ENCODE results near the gene PRXL2C. TPM values are rescaled to one million over a fixed set of nuclear protein-coding genes. Genes with fewer than 3 reads are reported as not detected.

PRXL2C gene
- total and polyA plus RNA-seq, 9 of the 15 experiments (the other 6 are each of a cell fraction or from before 2014, with no cell fraction given): 3.6 to 15.3 (median 10.6) TPM

GRCh38 chr9:96607971-96608370 lies 47.1 kb downstream of the PRXL2C start:
- intact Hi-C loops (cut with micrococcal nuclease) (no loop called here), in situ Hi-C loops (cut with MboI) (no loop called here)
- TF ChIP-seq ZBTB1 (CRISPR knock-in tag; IDR thresholded peaks at IDR 0.05; ENCODE audit: borderline replicate concordance, low read depth) (no peak), RUNX1 (IDR thresholded peaks at IDR 0.05; ENCODE audit: low read depth) (no peak), CHD1 (IDR thresholded peaks at IDR 0.05; ENCODE audit: low read length) (no peak), ZNF584 (CRISPR knock-in tag; IDR thresholded peaks at IDR 0.05; ENCODE audit: low read depth) (no peak), NR2C2 (CRISPR knock-in tag; IDR thresholded peaks at IDR 0.05) (no peak), NR2C2 (tag; IDR thresholded peaks at IDR 0.05) (no peak), ZNF609 (CRISPR knock-in tag; IDR thresholded peaks at IDR 0.05; ENCODE audit: borderline replicate concordance) (no peak), CREB3 (tag; conservative IDR thresholded peaks at IDR 0.05; ENCODE audit: low read depth) (no peak), ATF7 (IDR thresholded peaks at IDR 0.05) (no peak), MLX (CRISPR knock-in tag; conservative IDR thresholded peaks at IDR 0.05) (no peak), SMARCA4 (IDR thresholded peaks at IDR 0.05) (no peak)
- TF ChIP-seq, protein P1, sequence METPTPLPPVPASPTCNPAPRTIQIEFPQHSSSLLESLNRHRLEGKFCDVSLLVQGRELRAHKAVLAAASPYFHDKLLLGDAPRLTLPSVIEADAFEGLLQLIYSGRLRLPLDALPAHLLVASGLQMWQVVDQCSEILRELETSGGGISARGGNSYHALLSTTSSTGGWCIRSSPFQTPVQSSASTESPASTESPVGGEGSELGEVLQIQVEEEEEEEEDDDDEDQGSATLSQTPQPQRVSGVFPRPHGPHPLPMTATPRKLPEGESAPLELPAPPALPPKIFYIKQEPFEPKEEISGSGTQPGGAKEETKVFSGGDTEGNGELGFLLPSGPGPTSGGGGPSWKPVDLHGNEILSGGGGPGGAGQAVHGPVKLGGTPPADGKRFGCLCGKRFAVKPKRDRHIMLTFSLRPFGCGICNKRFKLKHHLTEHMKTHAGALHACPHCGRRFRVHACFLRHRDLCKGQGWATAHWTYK (CRISPR knock-in tag; IDR thresholded peaks at IDR 0.05): no peak

More at GRCh38 chr9:96607971-96608370, 47.1 kb downstream of the PRXL2C start:
- no peaks in the 10 kb centered on the region for H3K9me1 ChIP-seq (ENCODE audit: control insufficient read depth, insufficient read depth, low read length)
- no peak overlapping the region for H3K4me2 ChIP-seq (ENCODE audit: insufficient read depth, low read length)
- H3K4me1 ChIP-seq (replicated peaks in 1 of 2; ENCODE audit: control insufficient read depth in 2 of 2, insufficient read depth in 2 of 2, low read length in 2 of 2): no peaks in the 10 kb centered on the region
- BruUV-seq (replicated peaks): no TSS peak
- no peaks in the 10 kb centered on the region for H3K79me2 ChIP-seq (ENCODE audit: control insufficient read depth, insufficient read depth, low read length)
- H4K20me1 ChIP-seq (replicated peaks; ENCODE audit: control insufficient read depth, insufficient read depth, low read length): peaks cover 4% of the 10 kb centered on the region; the same call in 1 of the 2 replicates
- no peak for DNase-seq (ENCODE audit: extremely low read depth in 1 of 4, low spot score in 3 of 4)
- H2AFZ ChIP-seq (ENCODE audit: low read depth, low read length): no peak overlapping the region
- WGBS (ENCODE audit: insufficient coverage, low coverage, missing lambda C conversion rate): 4% methylated on average over 3 of the region's 3 CpGs
- no peaks in the 10 kb centered on the region; the same call in 1 of the 2 replicates for H3K9me3 ChIP-seq (replicated peaks; ENCODE audit: control insufficient read depth, insufficient read depth, low read depth, low read length)
- FAIRE-seq: no peak
- ATAC-seq: no peak
- no peak overlapping the region for H3K4me3 ChIP-seq
- H3K9ac ChIP-seq (ENCODE audit: insufficient read depth in 1 of 2, low read depth in 2 of 2, low read length in 2 of 2): no peak overlapping the region
- CTCF ChIA-PET (ENCODE audit: low intra/inter-chr PET ratio): no interaction called here
- peaks cover 14 to 15% of the 10 kb centered on the region in 2 experiments; a peak in 4 of 5 replicates for H3K27me3 ChIP-seq (ENCODE audit: control insufficient read depth in 2 of 2, insufficient read depth in 2 of 2, low read length in 2 of 2)
- no peaks in the 10 kb centered on the region for H3K36me3 ChIP-seq (ENCODE audit: control insufficient read depth, insufficient read depth, low read length)
- H3K27ac ChIP-seq (ENCODE audit: extremely low read depth, low read depth, low read length): no peak overlapping the region
- POLR2A ChIA-PET: interaction anchor here (3.9 kb wide), 1 partner anchor 10 kb away, joined by 15 read pairs; no protein-coding TSS in a partner anchor
